SK-N-SH (cell line): ENCODE results near the gene CDH9. TPM values are rescaled to one million over a fixed set of nuclear protein-coding genes. Genes with fewer than 3 reads are reported as not detected.

Source experiments
- CTCF ChIA-PET: fragments of 300-600, 350-600 bp; formaldehyde crosslinking; extraction: SDS; loops from one replicate; lab custom pipeline; 2021; lab: Yijun Ruan, JAX
- POLR2A ChIA-PET: fragments of 350-600 bp; sonication (Branson Sonifier 250); formaldehyde crosslinking; extraction: SDS; loops from one replicate; lab custom pipeline; 2020; ENCODE audit warnings: antibody characterized with exemption, inconsistent platforms; lab: Yijun Ruan, JAX
- DNase-seq: peaks from one replicate; pipeline ENCODE4 v3.0.0; 2012
- H2AFZ ChIP-seq: fragments of 200-600 bp; sonication (generic); 2 replicates; pipeline ENCODE4 v1.8.1; 2016; ENCODE audit warnings: antibody characterized with exemption, mild to moderate bottlenecking, low read depth
- H3F3A ChIP-seq: fragments of 200-600 bp; sonication (generic); replicated peaks from 2 replicates; pipeline ENCODE3; 2016; ENCODE audit warnings: antibody characterized with exemption, mild to moderate bottlenecking; ENCODE audit not compliant: insufficient read depth
- H3K27ac ChIP-seq, 2 experiments: fragments of 200-500 bp in 1 of 2; fragments of 200-600 bp in 1 of 2; sonication (Bioruptor generic) in 1 of 2; sonication (generic), shearing (Covaris generic) in 1 of 2; 2 replicates each; pipeline versions ENCODE4 v1.5.1 to v1.6.1; 2014 to 2016; ENCODE audit warnings: low read depth in 2 of 2, inconsistent platforms in 1 of 2, low read length in 1 of 2, mild to moderate bottlenecking in 1 of 2, mixed read lengths in 1 of 2
- H3K27me3 ChIP-seq: fragments of 200-600 bp; sonication (generic), shearing (Covaris generic); 2 replicates; pipeline ENCODE4 v1.6.1; 2016; ENCODE audit warnings: mixed run types; ENCODE audit not compliant: insufficient read depth
- H3K36me3 ChIP-seq, 2 experiments: fragments of 200-500 bp in 1 of 2; fragments of 200-600 bp in 1 of 2; sonication (Bioruptor generic) in 1 of 2; sonication (generic) in 1 of 2; replicated peaks in 1 of 2; 2 replicates each; pipeline versions ENCODE3 to v1.5.1; 2014 to 2016; ENCODE audit warnings: low read length in 1 of 2, mild to moderate bottlenecking in 1 of 2; ENCODE audit not compliant: insufficient read depth in 2 of 2, control insufficient read depth in 1 of 2
- H3K4me1 ChIP-seq, 2 experiments: fragments of 200-500 bp in 1 of 2; fragments of 200-600 bp in 1 of 2; sonication (Bioruptor generic) in 1 of 2; sonication (generic), shearing (Covaris generic) in 1 of 2; 2 replicates each; pipeline versions ENCODE4 v1.5.1 to v1.6.1; 2014 to 2016; ENCODE audit warnings: low read depth in 1 of 2, low read length in 1 of 2, mixed run types in 1 of 2; ENCODE audit not compliant: insufficient read depth in 2 of 2, control insufficient read depth in 1 of 2
- H3K4me2 ChIP-seq: fragments of 200-600 bp; sonication (generic), shearing (Covaris generic); 2 replicates; pipeline ENCODE4 v1.6.1; 2017; ENCODE audit warnings: mixed run types
- H3K4me3 ChIP-seq, 2 experiments: fragments of 200-500 bp in 1 of 2; fragments of 200-600 bp in 1 of 2; sonication (Bioruptor generic) in 1 of 2; sonication (generic), shearing (Covaris generic) in 1 of 2; 2 replicates each; pipeline versions ENCODE4 v1.5.1 to v1.8.1; 2014 to 2016; ENCODE audit warnings: low read depth in 2 of 2, inconsistent platforms in 1 of 2, low read length in 1 of 2, mild to moderate bottlenecking in 1 of 2, mixed read lengths in 1 of 2, moderate library complexity in 1 of 2
- H3K79me2 ChIP-seq: fragments of 200-600 bp; sonication (generic); 2 replicates; pipeline ENCODE4 v1.8.1; 2017; ENCODE audit warnings: mild to moderate bottlenecking; ENCODE audit not compliant: insufficient read depth
- H3K9ac ChIP-seq: fragments of 200-600 bp; sonication (generic); 2 replicates; pipeline ENCODE4 v1.6.1; 2017; ENCODE audit warnings: mixed run types
- H3K9me2 ChIP-seq: fragments of 200-600 bp; sonication (generic); 2 replicates; pipeline ENCODE4 v1.6.1; 2017; ENCODE audit warnings: mixed run types
- H3K9me3 ChIP-seq: fragments of 200-600 bp; sonication (generic); 2 replicates; pipeline ENCODE4 v1.6.1; 2017; ENCODE audit warnings: mixed run types, mild to moderate bottlenecking, moderate library complexity
- H4K20me1 ChIP-seq: fragments of 200-600 bp; sonication (generic); 2 replicates; pipeline ENCODE4 v1.6.1; 2017; ENCODE audit warnings: mild to moderate bottlenecking, mixed run types; ENCODE audit not compliant: insufficient read depth
- CHD2 ChIP-seq: fragments of 150-350 bp; IDR thresholded peaks from 2 replicates; pipeline ENCODE4 v1.6.1; 2018; ENCODE audit warnings: low read length; ENCODE audit not compliant: partially characterized antibody
- ELF1 ChIP-seq: IDR thresholded peaks from 2 replicates; pipeline ENCODE4 v1.4.0; 2012
- GABPA ChIP-seq: IDR thresholded peaks from 2 replicates; pipeline ENCODE4 v1.4.0; 2012; ENCODE audit warnings: low read depth, mild to moderate bottlenecking
- GATA2 ChIP-seq: sonication (generic); formaldehyde crosslinking; IDR thresholded peaks from 2 replicates; pipeline ENCODE4 v1.5.0; 2020; ENCODE audit warnings: mild to moderate bottlenecking, missing genetic modification reagents
- JUND ChIP-seq: IDR thresholded peaks from 2 replicates; pipeline ENCODE4 v1.4.0; 2012
- MEF2A ChIP-seq: IDR thresholded peaks from 2 replicates; pipeline ENCODE4 v1.4.0; 2012; ENCODE audit warnings: low read depth, borderline replicate concordance
- MXI1 ChIP-seq: IDR thresholded peaks from 2 replicates; pipeline ENCODE4 v1.6.1; 2012; ENCODE audit warnings: mild to moderate bottlenecking, low read depth, low read length, improper control_type of control experiment
- NFIC ChIP-seq: IDR thresholded peaks from 2 replicates; pipeline ENCODE4 v1.4.0; 2012; ENCODE audit warnings: borderline replicate concordance
- RAD21 ChIP-seq: IDR thresholded peaks from 2 replicates; pipeline ENCODE4 v1.6.1; 2012; ENCODE audit warnings: mild to moderate bottlenecking, low read length
- RCOR1 ChIP-seq: fragments of 150-350 bp; IDR thresholded peaks from 2 replicates; pipeline ENCODE4 v1.6.1; 2017; ENCODE audit warnings: antibody characterized with exemption, low read length
- RFX5 ChIP-seq: IDR thresholded peaks from 2 replicates; pipeline ENCODE4 v1.6.1; 2012; ENCODE audit warnings: mild to moderate bottlenecking, improper control_type of control experiment, low read length
- RXRA ChIP-seq: IDR thresholded peaks from 2 replicates; pipeline ENCODE4 v1.4.0; 2012; ENCODE audit warnings: low read depth, mild to moderate bottlenecking, borderline replicate concordance
- SIN3A ChIP-seq: IDR thresholded peaks from 2 replicates; pipeline ENCODE4 v1.6.1; 2012; ENCODE audit warnings: low read depth, mild to moderate bottlenecking, low read length, moderate library complexity, borderline replicate concordance
- SMC3 ChIP-seq: IDR thresholded peaks from 2 replicates; pipeline ENCODE4 v1.6.1; 2012; ENCODE audit warnings: low read depth, low read length, improper control_type of control experiment
- TEAD4 ChIP-seq: IDR thresholded peaks from 2 replicates; pipeline ENCODE4 v1.4.0; 2012; ENCODE audit warnings: mild to moderate bottlenecking, borderline replicate concordance; ENCODE audit not compliant: insufficient read depth
- USF2 ChIP-seq: fragments of 150-350 bp; IDR thresholded peaks from 2 replicates; pipeline ENCODE4 v1.6.1; 2017; ENCODE audit warnings: antibody characterized with exemption, low read length, low read depth, borderline replicate concordance
- YY1 ChIP-seq: IDR thresholded peaks from 2 replicates; pipeline ENCODE4 v1.4.0; 2012; ENCODE audit warnings: low read depth, mild to moderate bottlenecking
- WGBS: methylation state at CpG from one replicate; pipeline ENCODE4 v1.1.6; 2017; ENCODE audit warnings: low lambda C conversion rate; 5-methylcytosine and 5-hydroxymethylcytosine counted together
- polyA plus RNA-seq, 3 experiments: library from polyadenylated mRNA; depleted of rRNA; stranded (reverse); fragments of >200 nt; gene quantifications; 2 replicates each; pipeline ENCODE4 v1.2.3, GENCODE V29; 2012
- TF ChIP-seq, protein P1 (sequence below): IDR thresholded peaks from 2 replicates; pipeline ENCODE4 v1.6.1; 2012; ENCODE audit warnings: mild to moderate bottlenecking, low read depth, low read length, moderate library complexity
- TF ChIP-seq, protein P2 (sequence below): IDR thresholded peaks from 2 replicates; pipeline ENCODE4 v1.4.0; 2012; ENCODE audit warnings: low read depth, borderline replicate concordance
- TF ChIP-seq, protein P3 (sequence below): IDR thresholded peaks from 2 replicates; pipeline ENCODE4; 2012

CDH9 gene
- polyA plus RNA-seq, 1 of the 3 experiments (the other 2 are of a cell fraction), result not detected

- H4K20me1 ChIP-seq, result no peaks in the 10 kb centered on the region
- no peaks in the 10 kb centered on the region for H3K4me1 ChIP-seq
- H3K9ac ChIP-seq, result no peak overlapping the region
- CTCF ChIA-PET, result no interaction called here
- DNase-seq, result no peak
- no peak overlapping the region for H3K4me3 ChIP-seq
- no peaks in the 10 kb centered on the region for H3F3A ChIP-seq
- no peaks in the 10 kb centered on the region for H3K27me3 ChIP-seq
- WGBS, result 7% methylated on average over 2 of the region's 2 CpGs
- POLR2A ChIA-PET, result no interaction called here
- no peaks in the 10 kb centered on the region for H3K79me2 ChIP-seq
- no peak overlapping the region; the same call in 1 of the 2 replicates for H2AFZ ChIP-seq
- no peaks in the 10 kb centered on the region for H3K9me2 ChIP-seq
- no peak overlapping the region for H3K4me2 ChIP-seq
- no peak for TF ChIP-seq CHD2
- TF ChIP-seq, protein P1, sequence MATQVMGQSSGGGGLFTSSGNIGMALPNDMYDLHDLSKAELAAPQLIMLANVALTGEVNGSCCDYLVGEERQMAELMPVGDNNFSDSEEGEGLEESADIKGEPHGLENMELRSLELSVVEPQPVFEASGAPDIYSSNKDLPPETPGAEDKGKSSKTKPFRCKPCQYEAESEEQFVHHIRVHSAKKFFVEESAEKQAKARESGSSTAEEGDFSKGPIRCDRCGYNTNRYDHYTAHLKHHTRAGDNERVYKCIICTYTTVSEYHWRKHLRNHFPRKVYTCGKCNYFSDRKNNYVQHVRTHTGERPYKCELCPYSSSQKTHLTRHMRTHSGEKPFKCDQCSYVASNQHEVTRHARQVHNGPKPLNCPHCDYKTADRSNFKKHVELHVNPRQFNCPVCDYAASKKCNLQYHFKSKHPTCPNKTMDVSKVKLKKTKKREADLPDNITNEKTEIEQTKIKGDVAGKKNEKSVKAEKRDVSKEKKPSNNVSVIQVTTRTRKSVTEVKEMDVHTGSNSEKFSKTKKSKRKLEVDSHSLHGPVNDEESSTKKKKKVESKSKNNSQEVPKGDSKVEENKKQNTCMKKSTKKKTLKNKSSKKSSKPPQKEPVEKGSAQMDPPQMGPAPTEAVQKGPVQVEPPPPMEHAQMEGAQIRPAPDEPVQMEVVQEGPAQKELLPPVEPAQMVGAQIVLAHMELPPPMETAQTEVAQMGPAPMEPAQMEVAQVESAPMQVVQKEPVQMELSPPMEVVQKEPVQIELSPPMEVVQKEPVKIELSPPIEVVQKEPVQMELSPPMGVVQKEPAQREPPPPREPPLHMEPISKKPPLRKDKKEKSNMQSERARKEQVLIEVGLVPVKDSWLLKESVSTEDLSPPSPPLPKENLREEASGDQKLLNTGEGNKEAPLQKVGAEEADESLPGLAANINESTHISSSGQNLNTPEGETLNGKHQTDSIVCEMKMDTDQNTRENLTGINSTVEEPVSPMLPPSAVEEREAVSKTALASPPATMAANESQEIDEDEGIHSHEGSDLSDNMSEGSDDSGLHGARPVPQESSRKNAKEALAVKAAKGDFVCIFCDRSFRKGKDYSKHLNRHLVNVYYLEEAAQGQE, result no peak
- TF ChIP-seq GABPA, result no peak
- TF ChIP-seq YY1, result no peak
- TF ChIP-seq NFIC, result no peak
- TF ChIP-seq SMC3, result no peak
- TF ChIP-seq JUND, result no peak
- no peak for TF ChIP-seq SIN3A
- TF ChIP-seq, protein P2, sequence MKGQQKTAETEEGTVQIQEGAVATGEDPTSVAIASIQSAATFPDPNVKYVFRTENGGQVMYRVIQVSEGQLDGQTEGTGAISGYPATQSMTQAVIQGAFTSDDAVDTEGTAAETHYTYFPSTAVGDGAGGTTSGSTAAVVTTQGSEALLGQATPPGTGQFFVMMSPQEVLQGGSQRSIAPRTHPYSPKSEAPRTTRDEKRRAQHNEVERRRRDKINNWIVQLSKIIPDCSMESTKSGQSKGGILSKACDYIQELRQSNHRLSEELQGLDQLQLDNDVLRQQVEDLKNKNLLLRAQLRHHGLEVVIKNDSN, result no peak
- TF ChIP-seq MXI1, result no peak
- TF ChIP-seq RCOR1, result no peak
- TF ChIP-seq RAD21, result no peak
- TF ChIP-seq ELF1, result no peak
- no peak for TF ChIP-seq TEAD4
- TF ChIP-seq, protein P3, sequence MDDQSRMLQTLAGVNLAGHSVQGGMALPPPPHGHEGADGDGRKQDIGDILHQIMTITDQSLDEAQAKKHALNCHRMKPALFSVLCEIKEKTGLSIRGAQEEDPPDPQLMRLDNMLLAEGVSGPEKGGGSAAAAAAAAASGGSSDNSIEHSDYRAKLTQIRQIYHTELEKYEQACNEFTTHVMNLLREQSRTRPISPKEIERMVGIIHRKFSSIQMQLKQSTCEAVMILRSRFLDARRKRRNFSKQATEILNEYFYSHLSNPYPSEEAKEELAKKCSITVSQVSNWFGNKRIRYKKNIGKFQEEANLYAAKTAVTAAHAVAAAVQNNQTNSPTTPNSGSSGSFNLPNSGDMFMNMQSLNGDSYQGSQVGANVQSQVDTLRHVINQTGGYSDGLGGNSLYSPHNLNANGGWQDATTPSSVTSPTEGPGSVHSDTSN, result no peak
- TF ChIP-seq MEF2A, result no peak
- TF ChIP-seq RXRA, result no peak
- no peak for TF ChIP-seq GATA2
- no peak for TF ChIP-seq RFX5
- TF ChIP-seq USF2, result no peak
- no peaks in the 10 kb centered on the region for H3K36me3 ChIP-seq
- H3K27ac ChIP-seq, result no peak overlapping the region
- H3K9me3 ChIP-seq, result no peaks in the 10 kb centered on the region
Measured at GRCh38 chr5:26932238-26932637, 106.1 kb downstream of the CDH9 start.
